ENCODE data around the gene CHCHD10. TPM values are rescaled to one million over a fixed set of nuclear protein-coding genes. Genes with fewer than 3 reads are reported as not detected.

The CHCHD10 gene
- total RNA-seq, 1 experiment from 2014 or later, result 14.1 TPM

GRCh38 chr22:23781511-23782183 is 13.9 kb upstream of the CHCHD10 start:
- Histone ChIP-seq H3K4me1 (peaks cover 42% of the 10 kb centered on the region), H3K36me3 (no peaks in the 10 kb centered on the region), H3K27ac (peak overlapping the region; percentile 56), H3K27me3 (no peaks in the 10 kb centered on the region), H3K9me3 (replicated peaks) (no peaks in the 10 kb centered on the region), H3K4me3 (peak overlapping the region; percentile 20)
- DNase-seq, result peak; percentile 81 to 82

- peaks cover 47% of the 10 kb centered on the region for H3K4me1 ChIP-seq
- peak overlapping the region; percentile 56 for H3K27ac ChIP-seq
- H3K9me3 ChIP-seq (replicated peaks), result no peaks in the 10 kb centered on the region
- peak overlapping the region; percentile 20 for H3K4me3 ChIP-seq
- no peaks in the 10 kb centered on the region for H3K36me3 ChIP-seq
- no peaks in the 10 kb centered on the region for H3K27me3 ChIP-seq
- DNase-seq, result peak; percentile 72 to 76
Measured at GRCh38 chr22:23781065-23781464, 13.3 kb upstream of the CHCHD10 start.

- Histone ChIP-seq H3K9me3 (replicated peaks) (no peaks in the 10 kb centered on the region), H3K4me3 (no peak overlapping the region), H3K4me1 (peaks cover 54% of the 10 kb centered on the region), H3K36me3 (no peaks in the 10 kb centered on the region), H3K27me3 (no peaks in the 10 kb centered on the region), H3K27ac (no peak overlapping the region)
- no peak for DNase-seq
Measured at GRCh38 chr22:23780146-23780748, 12.5 kb upstream of the CHCHD10 start.

GRCh38 chr22:23779731-23780130 is 12.0 kb upstream of the CHCHD10 start:
- H3K27me3 ChIP-seq, result no peaks in the 10 kb centered on the region
- H3K9me3 ChIP-seq (replicated peaks), result no peaks in the 10 kb centered on the region
- DNase-seq, result no peak
- H3K27ac ChIP-seq, result no peak overlapping the region
- H3K4me1 ChIP-seq, result peaks cover 59% of the 10 kb centered on the region
- no peaks in the 10 kb centered on the region for H3K36me3 ChIP-seq
- no peak overlapping the region for H3K4me3 ChIP-seq

GRCh38 chr22:23779083-23779482 is 11.3 kb upstream of the CHCHD10 start:
- no peaks in the 10 kb centered on the region for H3K9me3 ChIP-seq (replicated peaks)
- peaks cover 62% of the 10 kb centered on the region for H3K4me1 ChIP-seq
- no peaks in the 10 kb centered on the region for H3K36me3 ChIP-seq
- no peaks in the 10 kb centered on the region for H3K27me3 ChIP-seq
- H3K4me3 ChIP-seq, result no peak overlapping the region
- no peak overlapping the region for H3K27ac ChIP-seq
- no peak for DNase-seq

GRCh38 chr22:23778577-23778900 is 10.8 kb upstream of the CHCHD10 start:
- Histone ChIP-seq H3K36me3 (no peaks in the 10 kb centered on the region), H3K27me3 (no peaks in the 10 kb centered on the region), H3K4me1 (peaks cover 62% of the 10 kb centered on the region), H3K9me3 (replicated peaks) (no peaks in the 10 kb centered on the region), H3K27ac (no peak overlapping the region), H3K4me3 (no peak overlapping the region)
- no peak for DNase-seq

- no peaks in the 10 kb centered on the region for H3K9me3 ChIP-seq (replicated peaks)
- DNase-seq, result peak; percentile 66 to 71
- H3K27me3 ChIP-seq, result no peaks in the 10 kb centered on the region
- H3K4me3 ChIP-seq, result no peak overlapping the region
- H3K36me3 ChIP-seq, result no peaks in the 10 kb centered on the region
- peaks cover 63% of the 10 kb centered on the region for H3K4me1 ChIP-seq
- no peak overlapping the region for H3K27ac ChIP-seq
Measured at GRCh38 chr22:23777776-23778576, 10.2 kb upstream of the CHCHD10 start.

GRCh38 chr22:23775779-23776375 is 8.1 kb upstream of the CHCHD10 start:
- Histone ChIP-seq H3K36me3 (no peaks in the 10 kb centered on the region), H3K4me1 (peaks cover 56% of the 10 kb centered on the region), H3K27ac (no peak overlapping the region), H3K27me3 (no peaks in the 10 kb centered on the region), H3K4me3 (no peak overlapping the region), H3K9me3 (replicated peaks) (no peaks in the 10 kb centered on the region)
- no peak for DNase-seq

GRCh38 chr22:23774922-23775436 is 7.2 kb upstream of the CHCHD10 start:
- Histone ChIP-seq H3K9me3 (replicated peaks) (no peaks in the 10 kb centered on the region), H3K27me3 (no peaks in the 10 kb centered on the region), H3K4me1 (peaks cover 57% of the 10 kb centered on the region), H3K36me3 (no peaks in the 10 kb centered on the region), H3K27ac (no peak overlapping the region), H3K4me3 (no peak overlapping the region)
- peak; percentile 42 to 51 for DNase-seq

GRCh38 chr22:23774114-23774921 is 6.5 kb upstream of the CHCHD10 start:
- no peak for DNase-seq
- Histone ChIP-seq H3K36me3 (no peaks in the 10 kb centered on the region), H3K27ac (no peak overlapping the region), H3K4me3 (no peak overlapping the region), H3K9me3 (replicated peaks) (no peaks in the 10 kb centered on the region), H3K27me3 (no peaks in the 10 kb centered on the region), H3K4me1 (peaks cover 64% of the 10 kb centered on the region)

GRCh38 chr22:23773483-23774113 is 5.8 kb upstream of the CHCHD10 start:
- no peaks in the 10 kb centered on the region for H3K36me3 ChIP-seq
- H3K9me3 ChIP-seq (replicated peaks), result no peaks in the 10 kb centered on the region
- H3K4me3 ChIP-seq, result peak overlapping the region; percentile 48; the same call in 1 of the 2 replicates
- no peak overlapping the region for H3K27ac ChIP-seq
- no peaks in the 10 kb centered on the region for H3K27me3 ChIP-seq
- DNase-seq, result no peak
- peaks cover 69% of the 10 kb centered on the region for H3K4me1 ChIP-seq

- H3K4me3 ChIP-seq, result peak within 1 kb of the TSS; percentile 48
- H3K9me3 ChIP-seq (replicated peaks), result no peaks in the 10 kb centered on the region
- no peaks in the 10 kb centered on the region for H3K27me3 ChIP-seq
- DNase-seq, result peak; percentile 37 to 52
- peaks cover 62% of the 10 kb centered on the region for H3K4me1 ChIP-seq
- H3K36me3 ChIP-seq, result no peaks in the 10 kb centered on the region
- no peak within 1 kb of the TSS for H3K27ac ChIP-seq
Measured at GRCh38 chr22:23772649-23773473, 5.1 kb upstream of the CHCHD10 start, which contains the start of gene MMP11. Gene MMP11, plus strand, starts transcription at chr22:23772849. Its CDS starts 22 bp downstream, at chr22:23772871.

- Histone ChIP-seq H3K27ac (no peak overlapping the region), H3K27me3 (no peaks in the 10 kb centered on the region), H3K9me3 (replicated peaks) (no peaks in the 10 kb centered on the region), H3K36me3 (no peaks in the 10 kb centered on the region), H3K4me3 (peak overlapping the region; percentile 35), H3K4me1 (peaks cover 58% of the 10 kb centered on the region)
- no peak for DNase-seq
Measured at GRCh38 chr22:23772315-23772648, 4.5 kb upstream of the CHCHD10 start.

Measured in SJCRH30 (cell line).